B cell (primary cell): ENCODE measurements around the gene METTL27. TPM values are rescaled to one million over a fixed set of nuclear protein-coding genes. Genes with fewer than 3 reads are reported as not detected.
"Not testable (repeated sequence)": the region's sequence is repeated elsewhere in the genome, so short reads cannot be mapped to it uniquely, and the experiment has no call there.

Source experiments
- ATAC-seq: fragments of 200-7000 bp; cut with Tn5 transposase; one replicate; pipeline ENCODE4 v1.10.0; 2021; ENCODE audit warnings: low read depth, mild to moderate bottlenecking, moderate number of reproducible peaks, moderate library complexity
- CTCF ChIA-PET: fragments of 350-600 bp; sonication (Branson Sonifier 250); formaldehyde crosslinking; loops from one replicate; lab custom pipeline; 2021; ENCODE audit warnings: antibody characterized with exemption, inconsistent platforms; lab: Charles Lee
- POLR2A ChIA-PET: fragments of 350-600 bp; sonication (Branson Sonifier 250); formaldehyde crosslinking; loops from one replicate; lab custom pipeline; 2021; ENCODE audit warnings: antibody characterized with exemption; lab: Charles Lee
- DNase-seq: peaks from one replicate; pipeline ENCODE4 v3.0.0; 2013
- H2AFZ ChIP-seq: 2 replicates; pipeline ENCODE4 v1.6.1; 2012; ENCODE audit warnings: mild to moderate bottlenecking, low read depth, low read length; ENCODE audit not compliant: insufficient read depth, poor library complexity, severe bottlenecking
- H3K27ac ChIP-seq, 2 donors: 1 replicate in 1 of 2; 2 replicates in 1 of 2; pipeline ENCODE4 v1.5.1; 2012 to 2013; ENCODE audit warnings: low read length in 2 of 2, mild to moderate bottlenecking in 2 of 2, moderate library complexity in 1 of 2
- H3K27me3 ChIP-seq, 4 experiments: fragments of 200-600 bp in 1 of 4; sonication (generic) in 1 of 4; replicated peaks in 1 of 4; 1 replicate in 2 of 4; 2 replicates in 2 of 4; pipeline versions ENCODE4 v1.6.1 to v1.7.0; 2013 to 2016; ENCODE audit warnings: low read length in 3 of 4, mild to moderate bottlenecking in 2 of 4, mixed read lengths in 1 of 4, moderate library complexity in 1 of 4; ENCODE audit not compliant: insufficient read depth in 4 of 4, control insufficient read depth in 3 of 4; ENCODE audit errors: control extremely low read depth in 1 of 4
- H3K36me3 ChIP-seq, 2 experiments: replicated peaks in 1 of 2; 1 replicate in 1 of 2; 2 replicates in 1 of 2; pipeline versions ENCODE4 v1.6.1 to v1.7.1; 2013; ENCODE audit warnings: low read length in 1 of 2; ENCODE audit not compliant: insufficient read depth in 2 of 2, control insufficient read depth in 1 of 2; ENCODE audit errors: control extremely low read depth in 1 of 2, extremely low read depth in 1 of 2
- H3K4me1 ChIP-seq, 2 donors: fragments of 200-600 bp in 1 of 2; sonication (generic) in 1 of 2; 1 replicate in 1 of 2; 2 replicates in 1 of 2; pipeline versions ENCODE4 v1.5.1 to v1.6.1; 2013 to 2017; ENCODE audit warnings: low read length in 2 of 2; ENCODE audit not compliant: control insufficient read depth in 2 of 2, insufficient read depth in 2 of 2
- H3K4me2 ChIP-seq: replicated peaks from 2 replicates; pipeline ENCODE3; 2012; ENCODE audit warnings: mild to moderate bottlenecking, low read depth, low read length; ENCODE audit not compliant: poor library complexity, severe bottlenecking
- H3K4me3 ChIP-seq, 5 experiments: fragments of 200-600 bp in 1 of 5; sonication (generic) in 1 of 5; 1 replicate in 3 of 5; 2 replicates in 2 of 5; pipeline versions ENCODE4 v1.5.1 to v1.7.0; 2011 to 2016; ENCODE audit warnings: low read length in 4 of 5, mild to moderate bottlenecking in 4 of 5, low read depth in 2 of 5, control low read depth in 1 of 5, moderate library complexity in 1 of 5; ENCODE audit not compliant: insufficient read depth in 1 of 5; ENCODE audit errors: control extremely low read depth in 1 of 5, extremely low read depth in 1 of 5
- H3K79me2 ChIP-seq: fragments of 200-600 bp; sonication (generic); one replicate; pipeline ENCODE4 v1.6.0; 2016; ENCODE audit warnings: low read length; ENCODE audit not compliant: control insufficient read depth, insufficient read depth
- H3K9ac ChIP-seq: fragments of 200-600 bp; sonication (generic); 2 replicates; pipeline ENCODE4 v1.6.1; 2017; ENCODE audit warnings: mild to moderate bottlenecking, low read length, moderate library complexity
- H3K9me3 ChIP-seq, 3 donors: one replicate each; pipeline versions ENCODE4 v1.6.1 to v1.7.1; 2013; ENCODE audit warnings: low read length in 2 of 3; ENCODE audit not compliant: control insufficient read depth in 2 of 3, insufficient read depth in 1 of 3; ENCODE audit errors: control extremely low read depth in 1 of 3
- H4K20me1 ChIP-seq: 2 replicates; pipeline ENCODE4 v1.6.0; 2012; ENCODE audit warnings: mild to moderate bottlenecking, low read length; ENCODE audit not compliant: insufficient read depth, control insufficient read depth, poor library complexity, severe bottlenecking
- H3K27ac Mint-ChIP-seq: one replicate; pipeline ENCODE4 v1.8.0; 2021; ENCODE audit warnings: mixed read lengths
- H3K27me3 Mint-ChIP-seq: one replicate; pipeline ENCODE4 v1.8.0; 2021; ENCODE audit warnings: mixed read lengths
- H3K4me1 Mint-ChIP-seq: one replicate; pipeline ENCODE4 v1.8.0; 2021; ENCODE audit warnings: mixed read lengths
- H3K4me3 Mint-ChIP-seq: one replicate; pipeline ENCODE4 v1.8.0; 2021; ENCODE audit warnings: mixed read lengths
- H3K9me3 Mint-ChIP-seq: one replicate; pipeline ENCODE4 v1.8.0; 2022; ENCODE audit warnings: mixed read lengths; ENCODE audit not compliant: insufficient read depth
- EZH2 ChIP-seq: IDR thresholded peaks from 2 replicates; pipeline ENCODE4 v1.6.1; 2012; ENCODE audit warnings: borderline replicate concordance, low read depth, mild to moderate bottlenecking, moderate library complexity, low read length; ENCODE audit not compliant: insufficient read depth, poor library complexity, severe bottlenecking
- WGBS: methylation state at CpG from one replicate; pipeline ENCODE4 v1.1.5; 2013; ENCODE audit warnings: missing lambda C conversion rate; ENCODE audit not compliant: insufficient coverage; 5-methylcytosine and 5-hydroxymethylcytosine counted together
- intact Hi-C: fragments of 100-400 bp; cut with micrococcal nuclease; formaldehyde crosslinking; loops from one replicate; pipeline ENCODE4 v1.10.0; 2022
- polyA plus RNA-seq: library from polyadenylated mRNA; depleted of rRNA; stranded (reverse); fragments of >200 nt; gene quantifications from 2 replicates; pipeline ENCODE4 v1.2.3, GENCODE V29; 2012
- total RNA-seq, 2 donors: library from RNA; stranded (reverse); fragments of 120-200 nt in 1 of 2; gene quantifications; 1 replicate in 1 of 2; 2 replicates in 1 of 2; pipeline versions ENCODE4 v1.2.3 to v1.2.4, GENCODE V29; 2013 to 2022
- TF ChIP-seq, protein P1 (sequence below): fragments of 200-600 bp; IDR thresholded peaks from one replicate; pipeline ENCODE4 v1.8.0; 2022; ENCODE audit warnings: antibody characterized with exemption, mild to moderate bottlenecking

METTL27 gene
- total and polyA plus RNA-seq, 2 donors (not counting 1 experiment from before 2014, with no cell fraction given): 0.37 to 1.5 TPM

DNA sequence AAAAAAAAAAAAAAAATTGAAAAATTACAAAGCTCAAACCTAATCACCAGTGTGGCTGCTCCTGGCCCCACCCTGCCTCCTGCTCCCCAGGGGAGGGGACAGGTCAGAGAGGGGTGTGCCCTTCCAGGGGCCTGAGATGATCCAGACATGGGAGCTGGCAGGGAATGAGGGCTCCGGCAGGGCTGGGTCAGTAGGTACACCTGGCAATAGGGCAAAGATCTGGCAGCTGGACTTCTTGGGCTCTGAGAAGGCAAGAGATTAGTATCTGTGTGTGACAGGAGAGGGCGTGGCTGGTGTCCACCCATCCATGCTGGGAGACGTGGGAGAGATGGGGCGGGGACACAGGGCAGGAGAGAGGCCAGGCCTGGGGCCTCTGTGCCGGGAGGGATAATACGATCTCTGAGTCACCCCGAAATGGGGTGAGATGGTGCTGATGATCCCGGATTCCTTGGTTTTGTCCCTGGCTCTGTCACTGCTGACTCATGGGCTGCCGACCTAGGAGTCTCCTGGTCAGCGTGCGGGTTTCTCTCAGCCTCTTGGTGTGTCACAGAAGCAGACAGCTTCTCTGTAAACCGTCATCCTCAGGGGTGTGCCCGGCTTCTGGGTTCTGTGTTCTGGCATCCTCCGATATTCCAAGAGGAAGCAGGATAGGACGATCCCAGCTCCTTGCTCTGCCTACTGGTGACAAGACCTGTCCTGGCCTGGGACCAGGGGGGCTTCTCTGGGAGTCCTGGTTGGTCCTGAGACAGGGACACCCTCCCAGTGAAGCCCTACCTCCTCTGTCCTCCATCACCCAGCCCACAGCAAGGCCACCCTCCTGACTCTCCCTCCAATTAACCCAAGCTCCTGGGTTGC is 19.8 kb downstream of the METTL27 start:
- Mint-ChIP-seq H3K9me3 (no peaks in the 10 kb centered on the region), H3K4me1 (peaks cover 16% of the 10 kb centered on the region)

DNA sequence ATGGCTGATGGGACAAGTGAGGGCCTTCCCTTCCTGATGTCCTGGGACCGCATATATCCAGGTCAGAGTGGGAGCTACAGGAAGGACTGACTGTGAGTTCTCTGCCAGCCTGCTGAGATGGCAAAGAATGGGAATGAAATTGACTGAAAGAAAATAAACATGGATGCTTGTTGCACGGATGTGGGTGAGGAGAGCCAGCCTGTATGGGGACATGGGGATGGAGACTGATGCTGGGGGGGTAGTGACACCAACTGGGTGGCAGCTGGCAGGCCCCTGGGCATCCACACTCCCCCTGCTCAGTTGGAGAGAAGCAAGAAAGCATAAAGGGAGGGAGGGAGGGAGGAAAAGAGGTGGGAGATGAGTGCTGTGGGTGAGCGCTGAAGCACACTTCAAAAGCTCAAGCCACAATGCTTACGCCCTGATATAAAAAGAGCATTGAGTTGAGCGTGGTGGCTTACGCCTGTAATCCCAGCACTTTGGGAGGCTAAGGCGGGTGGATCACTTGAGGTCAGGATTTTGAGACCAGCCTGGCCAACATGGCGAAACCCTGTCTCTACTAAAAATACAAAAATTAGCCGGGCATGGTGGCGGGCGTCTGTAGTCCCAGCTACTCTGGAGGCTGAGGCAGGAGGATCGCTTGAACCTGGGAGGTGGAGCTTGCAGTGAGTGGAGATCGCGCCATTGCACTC is 20.6 kb downstream of the METTL27 start:
- H3K4me1 Mint-ChIP-seq, H3K9ac ChIP-seq, H3K9me3 Mint-ChIP-seq, H3K27me3 ChIP-seq, H3K36me3 ChIP-seq, H2AFZ ChIP-seq, H3K27ac ChIP-seq, intact Hi-C loops, H3K4me2 ChIP-seq, H3K4me3 ChIP-seq, H3K4me1 ChIP-seq, POLR2A ChIA-PET, ATAC-seq, H3K9me3 ChIP-seq, H4K20me1 ChIP-seq, DNase-seq, H3K27me3 Mint-ChIP-seq, H3K4me3 Mint-ChIP-seq, H3K27ac Mint-ChIP-seq, H3K79me2 ChIP-seq: not testable (repeated sequence)
- CTCF ChIA-PET: interaction anchor here (1.5 kb wide), 1 partner anchor 34 kb away, joined by 3 read pairs; no protein-coding TSS in a partner anchor
- WGBS: 94% methylated on average over 6 of the region's 14 CpGs

More for the DNA sequence above, 19.8 kb downstream of the METTL27 start:
- POLR2A ChIA-PET: no interaction called here
- Mint-ChIP-seq H3K4me3 (no peak overlapping the region), H3K27me3 (peaks cover 9% of the 10 kb centered on the region), H3K27ac (no peak overlapping the region)
- Histone ChIP-seq H3K4me1 (peaks cover 15 to 16% of the 10 kb centered on the region in 2 donors), H3K9ac (no peak overlapping the region), H3K27ac (no peak overlapping the region), H3K9me3 (no peaks in the 10 kb centered on the region), H4K20me1 (no peaks in the 10 kb centered on the region), H3K27me3 (peaks cover 0 to 5% (median 0%) of the 10 kb centered on the region in 4 experiments), H2AFZ (no peak overlapping the region), H3K4me2 (no peak overlapping the region), H3K4me3 (no peak overlapping the region), H3K36me3 (no peaks in the 10 kb centered on the region), H3K79me2 (no peaks in the 10 kb centered on the region)
- DNase-seq: no peak
- intact Hi-C loops: no loop called here
- 90% methylated on average over 15 of the region's 15 CpGs for WGBS
- CTCF ChIA-PET: interaction anchor here (1.5 kb wide), 1 partner anchor 34 kb away, joined by 3 read pairs; no protein-coding TSS in a partner anchor
- TF ChIP-seq EZH2: no peak
- TF ChIP-seq, protein P1, sequence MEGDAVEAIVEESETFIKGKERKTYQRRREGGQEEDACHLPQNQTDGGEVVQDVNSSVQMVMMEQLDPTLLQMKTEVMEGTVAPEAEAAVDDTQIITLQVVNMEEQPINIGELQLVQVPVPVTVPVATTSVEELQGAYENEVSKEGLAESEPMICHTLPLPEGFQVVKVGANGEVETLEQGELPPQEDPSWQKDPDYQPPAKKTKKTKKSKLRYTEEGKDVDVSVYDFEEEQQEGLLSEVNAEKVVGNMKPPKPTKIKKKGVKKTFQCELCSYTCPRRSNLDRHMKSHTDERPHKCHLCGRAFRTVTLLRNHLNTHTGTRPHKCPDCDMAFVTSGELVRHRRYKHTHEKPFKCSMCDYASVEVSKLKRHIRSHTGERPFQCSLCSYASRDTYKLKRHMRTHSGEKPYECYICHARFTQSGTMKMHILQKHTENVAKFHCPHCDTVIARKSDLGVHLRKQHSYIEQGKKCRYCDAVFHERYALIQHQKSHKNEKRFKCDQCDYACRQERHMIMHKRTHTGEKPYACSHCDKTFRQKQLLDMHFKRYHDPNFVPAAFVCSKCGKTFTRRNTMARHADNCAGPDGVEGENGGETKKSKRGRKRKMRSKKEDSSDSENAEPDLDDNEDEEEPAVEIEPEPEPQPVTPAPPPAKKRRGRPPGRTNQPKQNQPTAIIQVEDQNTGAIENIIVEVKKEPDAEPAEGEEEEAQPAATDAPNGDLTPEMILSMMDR: no peak
- no peak for ATAC-seq
